Fibroblast of lung (primary cell): ENCODE measurements around the gene FERMT2. TPM values are rescaled to one million over a fixed set of nuclear protein-coding genes. Genes with fewer than 3 reads are reported as not detected.

Experiments
- DNase-seq, 2 donors: peaks; one replicate each; pipeline versions ENCODE4 v3.0.0 to v3.0.0-alpha.2; 2010; ENCODE audit warnings: low read depth in 2 of 2
- H2AFZ ChIP-seq: 2 replicates; pipeline ENCODE4 v1.5.1; 2012; ENCODE audit warnings: low read length, control low read depth, inconsistent platforms
- H3K27ac ChIP-seq: 2 replicates; pipeline ENCODE4 v1.5.1; 2011; ENCODE audit warnings: low read length, control low read depth; ENCODE audit not compliant: insufficient read depth
- H3K27me3 ChIP-seq: 2 replicates; pipeline ENCODE4 v1.5.1; 2011; ENCODE audit warnings: mild to moderate bottlenecking, low read length; ENCODE audit not compliant: control insufficient read depth, insufficient read depth
- H3K36me3 ChIP-seq: 2 replicates; pipeline ENCODE4 v1.5.1; 2011; ENCODE audit warnings: low read length; ENCODE audit not compliant: control insufficient read depth, insufficient read depth
- H3K4me1 ChIP-seq: 2 replicates; pipeline ENCODE4 v1.5.1; 2011; ENCODE audit warnings: low read length; ENCODE audit not compliant: control insufficient read depth, insufficient read depth; ENCODE audit errors: extremely low read depth
- H3K4me2 ChIP-seq: 2 replicates; pipeline ENCODE4 v1.5.1; 2011; ENCODE audit warnings: low read length, control low read depth; ENCODE audit not compliant: insufficient read depth; ENCODE audit errors: extremely low read depth
- H3K4me3 ChIP-seq, 4 experiments: fragments of 200-600 bp in 1 of 4; sonication (generic) in 1 of 4; replicated peaks in 1 of 4; 2 replicates each; pipeline ENCODE4 v1.5.1; 2011 to 2016; ENCODE audit warnings: low read length in 4 of 4, low read depth in 3 of 4, mild to moderate bottlenecking in 3 of 4, control low read depth in 2 of 4, inconsistent platforms in 1 of 4, mixed read lengths in 1 of 4; ENCODE audit not compliant: insufficient read depth in 1 of 4; ENCODE audit errors: control extremely low read depth in 1 of 4
- H3K79me2 ChIP-seq: 2 replicates; pipeline ENCODE4 v1.5.1; 2012; ENCODE audit warnings: mild to moderate bottlenecking, low read length, inconsistent platforms; ENCODE audit not compliant: control insufficient read depth, insufficient read depth
- H3K9ac ChIP-seq: 2 replicates; pipeline ENCODE4 v1.5.1; 2011; ENCODE audit warnings: mild to moderate bottlenecking, low read length, control low read depth; ENCODE audit not compliant: insufficient read depth
- H3K9me3 ChIP-seq: 2 replicates; pipeline ENCODE4 v1.5.1; 2012; ENCODE audit warnings: low read depth, low read length; ENCODE audit not compliant: control insufficient read depth, insufficient read depth
- H4K20me1 ChIP-seq: 2 replicates; pipeline ENCODE4 v1.5.1; 2011; ENCODE audit warnings: low read length; ENCODE audit not compliant: control insufficient read depth, insufficient read depth; ENCODE audit errors: extremely low read depth
- CTCF ChIP-seq, 2 donors: IDR thresholded peaks in 1 of 2; conservative IDR thresholded peaks in 1 of 2; 1 replicate in 1 of 2; 2 replicates in 1 of 2; pipeline ENCODE4 v1.5.1; 2011 to 2012; ENCODE audit warnings: low read length in 2 of 2, control low read depth in 1 of 2, inconsistent platforms in 1 of 2, low read depth in 1 of 2, mild to moderate bottlenecking in 1 of 2
- EZH2 ChIP-seq: IDR thresholded peaks from 2 replicates; pipeline ENCODE4 v1.5.1; 2012; ENCODE audit warnings: low read length, control low read depth, mild to moderate bottlenecking; ENCODE audit errors: missing control alignments
- polyA plus RNA-seq, 2 donors: library from polyadenylated mRNA; depleted of rRNA in 1 of 2; stranded (reverse) in 1 of 2; unstranded in 1 of 2; fragments of >200 nt; gene quantifications; 2 replicates each; pipeline ENCODE4 v1.2.1, GENCODE V29; 2011 to 2012; ENCODE audit warnings: missing spikeins in 1 of 2
- total RNA-seq: library from RNA; depleted of rRNA; stranded (reverse); fragments of >200 nt; gene quantifications from 2 replicates; pipeline ENCODE4 v1.2.1, GENCODE V29; 2014

The FERMT2 gene
- total and polyA plus RNA-seq, 2 donors (not counting 1 experiment from before 2014, with no cell fraction given), result 111 to 439 TPM

GRCh38 chr14:52861403-52861802 is 89.4 kb downstream of the FERMT2 start:
- Histone ChIP-seq H2AFZ (no peak overlapping the region), H3K9ac (no peak overlapping the region), H3K27me3 (no peaks in the 10 kb centered on the region), H3K79me2 (peaks cover 6% of the 10 kb centered on the region), H3K4me3 (no peak overlapping the region), H4K20me1 (no peaks in the 10 kb centered on the region), H3K36me3 (peaks cover 9% of the 10 kb centered on the region), H3K4me2 (no peak overlapping the region), H3K4me1 (peaks cover 6% of the 10 kb centered on the region), H3K27ac (no peak overlapping the region), H3K9me3 (no peaks in the 10 kb centered on the region)
- no peak for DNase-seq
- TF ChIP-seq CTCF (conservative IDR thresholded peaks at IDR 0.05 in 1 of 2, IDR thresholded peaks at IDR 0.05 in 1 of 2; ENCODE audit: low read depth in 1 of 2, low read length in 2 of 2), result no peak
- TF ChIP-seq EZH2, result no peak

GRCh38 chr14:52860910-52861309 is 89.9 kb downstream of the FERMT2 start:
- Histone ChIP-seq H3K27me3 (no peaks in the 10 kb centered on the region), H3K4me1 (peaks cover 6% of the 10 kb centered on the region), H2AFZ (no peak overlapping the region), H3K4me3 (no peak overlapping the region), H3K27ac (no peak overlapping the region), H3K4me2 (no peak overlapping the region), H4K20me1 (no peaks in the 10 kb centered on the region), H3K36me3 (peaks cover 9% of the 10 kb centered on the region), H3K9ac (no peak overlapping the region), H3K79me2 (peaks cover 6% of the 10 kb centered on the region), H3K9me3 (no peaks in the 10 kb centered on the region)
- no peak for DNase-seq
- TF ChIP-seq CTCF (conservative IDR thresholded peaks at IDR 0.05 in 1 of 2, IDR thresholded peaks at IDR 0.05 in 1 of 2; ENCODE audit: low read depth in 1 of 2, low read length in 2 of 2), result no peak
- no peak for TF ChIP-seq EZH2

DNA sequence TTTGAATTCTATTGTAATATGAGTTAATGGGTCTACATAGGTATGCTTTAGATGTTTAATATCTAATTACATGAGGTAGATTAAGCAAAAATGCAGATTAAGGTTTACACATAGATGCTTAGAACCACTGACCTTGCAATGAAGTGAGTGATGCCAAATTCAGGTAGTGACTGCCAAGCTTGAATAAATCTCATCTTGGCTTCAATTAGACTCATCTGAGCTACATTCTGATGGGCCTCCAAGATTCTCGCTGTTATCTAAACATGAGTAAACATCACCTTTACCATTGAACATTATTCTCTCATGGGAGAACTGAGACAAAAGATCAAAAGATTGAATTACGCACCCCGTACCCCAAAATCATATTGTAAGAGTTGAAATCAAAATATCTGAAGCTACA is 90.6 kb downstream of the FERMT2 start:
- TF ChIP-seq EZH2, result no peak
- TF ChIP-seq CTCF (conservative IDR thresholded peaks at IDR 0.05 in 1 of 2, IDR thresholded peaks at IDR 0.05 in 1 of 2; ENCODE audit: low read depth in 1 of 2, low read length in 2 of 2), result no peak
- Histone ChIP-seq H3K9me3 (no peaks in the 10 kb centered on the region), H3K36me3 (peaks cover 9% of the 10 kb centered on the region), H3K4me2 (no peak overlapping the region), H3K27me3 (no peaks in the 10 kb centered on the region), H4K20me1 (no peaks in the 10 kb centered on the region), H3K9ac (no peak overlapping the region), H3K27ac (no peak overlapping the region), H2AFZ (no peak overlapping the region), H3K79me2 (peaks cover 6% of the 10 kb centered on the region), H3K4me3 (no peak overlapping the region), H3K4me1 (peaks cover 6% of the 10 kb centered on the region)
- no peak for DNase-seq
